Central memory CD8-positive, alpha-beta T cell (primary cell): ENCODE measurements around the gene MAP3K2.
A peak's percentile ranks its signal among the peaks of the same experiment; 100 is the strongest.

Experiments
- ATAC-seq: fragments of 150-1000 bp; cut with Tn5 transposase; replicated peaks from 2 replicates; pipeline ENCODE4 v1.10.0; 2022; ENCODE audit warnings: mild to moderate bottlenecking, moderate FRiP score, moderate number of reproducible peaks; ENCODE audit not compliant: poor library complexity, severe bottlenecking; ENCODE audit errors: extremely low read depth
- DNase-seq, 2 donors: peaks; one replicate each; pipeline ENCODE4 v3.0.0; 2021; ENCODE audit warnings: low spot score in 2 of 2
- H3K27ac Mint-ChIP-seq: one replicate; pipeline ENCODE4 v1.8.0; 2022; ENCODE audit warnings: low read depth, mild to moderate bottlenecking, moderate library complexity, mixed read lengths
- H3K27me3 Mint-ChIP-seq: one replicate; pipeline ENCODE4 v1.8.0; 2022; ENCODE audit warnings: mixed read lengths
- H3K36me3 Mint-ChIP-seq: one replicate; pipeline ENCODE4 v1.8.0; 2022; ENCODE audit warnings: mild to moderate bottlenecking, moderate library complexity, mixed read lengths; ENCODE audit not compliant: insufficient read depth
- H3K4me1 Mint-ChIP-seq: one replicate; pipeline ENCODE4 v1.8.0; 2022; ENCODE audit warnings: mixed read lengths
- H3K4me3 Mint-ChIP-seq: one replicate; pipeline ENCODE4 v1.8.0; 2022; ENCODE audit warnings: mild to moderate bottlenecking, moderate library complexity, mixed read lengths
- H3K9me3 Mint-ChIP-seq: one replicate; pipeline ENCODE4 v1.8.0; 2022; ENCODE audit warnings: mixed read lengths

MAP3K2 gene

GRCh38 chr2:127379712-127380355 lies 7.9 kb downstream of the MAP3K2 start:
- Mint-ChIP-seq H3K27me3 (no peaks in the 10 kb centered on the region), H3K36me3 (peaks cover 9% of the 10 kb centered on the region), H3K27ac (peak overlapping the region; percentile 32), H3K4me1 (peaks cover 68% of the 10 kb centered on the region), H3K4me3 (no peak overlapping the region), H3K9me3 (no peaks in the 10 kb centered on the region)
- ATAC-seq (no peak), DNase-seq (no peak)

DNA sequence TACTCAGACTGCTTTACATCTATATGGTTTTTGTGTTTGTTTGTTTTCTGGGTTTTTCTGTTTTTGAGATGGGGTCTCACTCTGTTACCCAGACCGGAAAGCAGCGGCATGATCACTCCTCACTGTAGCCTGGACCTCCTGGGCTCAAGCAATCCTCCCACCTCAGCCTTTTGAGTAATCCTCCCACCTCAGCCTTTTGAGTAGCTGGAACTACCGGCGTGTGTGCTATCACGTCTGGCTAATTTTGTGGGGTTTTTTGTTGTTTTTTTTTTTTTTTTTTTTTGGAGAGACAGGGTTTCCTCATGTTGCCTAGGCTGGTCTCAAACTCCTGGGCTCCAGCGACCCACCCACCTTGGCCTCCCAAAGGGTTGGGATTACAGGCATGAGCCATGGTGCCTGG lies 9.1 kb downstream of the MAP3K2 start:
- H3K27ac Mint-ChIP-seq = no peak overlapping the region
- no peak for DNase-seq
- peaks cover 71% of the 10 kb centered on the region for H3K4me1 Mint-ChIP-seq
- no peak for ATAC-seq
- no peaks in the 10 kb centered on the region for H3K27me3 Mint-ChIP-seq
- H3K36me3 Mint-ChIP-seq = peaks cover 16% of the 10 kb centered on the region
- no peak overlapping the region for H3K4me3 Mint-ChIP-seq
- H3K9me3 Mint-ChIP-seq = peaks cover 9% of the 10 kb centered on the region

GRCh38 chr2:127377262-127377661 lies 10.5 kb downstream of the MAP3K2 start:
- no peak overlapping the region for H3K4me3 Mint-ChIP-seq
- DNase-seq = no peak
- peaks cover 70% of the 10 kb centered on the region for H3K4me1 Mint-ChIP-seq
- H3K27me3 Mint-ChIP-seq = no peaks in the 10 kb centered on the region
- peak overlapping the region; percentile 27 for H3K27ac Mint-ChIP-seq
- H3K9me3 Mint-ChIP-seq = peaks cover 14% of the 10 kb centered on the region
- peaks cover 10% of the 10 kb centered on the region for H3K36me3 Mint-ChIP-seq
- no peak for ATAC-seq

DNA sequence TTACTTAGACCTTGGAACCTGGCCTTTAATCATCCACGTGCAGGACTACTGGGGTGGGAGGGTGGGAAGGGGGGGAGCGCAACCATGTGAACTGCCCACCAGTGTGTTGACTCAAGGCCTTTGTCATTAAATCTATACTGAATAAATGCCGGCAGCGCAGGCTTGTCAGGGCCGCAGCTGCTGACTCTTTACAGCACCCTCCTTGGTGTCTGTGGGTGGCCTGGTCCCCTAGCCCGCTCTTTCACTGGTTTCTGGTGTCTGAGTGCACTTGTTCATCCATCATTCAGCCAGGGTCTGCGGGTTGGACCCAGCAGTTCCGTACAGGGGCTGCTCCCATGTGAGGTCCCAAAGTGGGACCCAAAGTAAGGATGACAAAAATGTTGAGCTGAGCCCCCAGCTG lies 11.5 kb downstream of the MAP3K2 start:
- Mint-ChIP-seq H3K9me3 (peaks cover 14% of the 10 kb centered on the region), H3K4me3 (no peak overlapping the region), H3K36me3 (peaks cover 10% of the 10 kb centered on the region), H3K4me1 (peaks cover 76% of the 10 kb centered on the region), H3K27me3 (no peaks in the 10 kb centered on the region), H3K27ac (no peak overlapping the region)
- ATAC-seq (no peak), DNase-seq (no peak)

GRCh38 chr2:127373362-127374083 lies 14.3 kb downstream of the MAP3K2 start:
- Mint-ChIP-seq H3K4me1 (peaks cover 72% of the 10 kb centered on the region), H3K9me3 (peaks cover 14% of the 10 kb centered on the region), H3K27me3 (no peaks in the 10 kb centered on the region), H3K4me3 (no peak overlapping the region), H3K27ac (peak overlapping the region; percentile 55), H3K36me3 (peaks cover 8% of the 10 kb centered on the region)
- DNase-seq (no peak), ATAC-seq (no peak)

- H3K36me3 Mint-ChIP-seq = peaks cover 12% of the 10 kb centered on the region
- H3K27me3 Mint-ChIP-seq = no peaks in the 10 kb centered on the region
- H3K9me3 Mint-ChIP-seq = peaks cover 14% of the 10 kb centered on the region
- ATAC-seq (no peak), DNase-seq (no peak)
- no peak overlapping the region for H3K4me3 Mint-ChIP-seq
- peaks cover 70% of the 10 kb centered on the region for H3K4me1 Mint-ChIP-seq
- no peak overlapping the region for H3K27ac Mint-ChIP-seq
These were observed 16.7 kb downstream of the MAP3K2 start for GRCh38 chr2:127371037-127371436.

DNA sequence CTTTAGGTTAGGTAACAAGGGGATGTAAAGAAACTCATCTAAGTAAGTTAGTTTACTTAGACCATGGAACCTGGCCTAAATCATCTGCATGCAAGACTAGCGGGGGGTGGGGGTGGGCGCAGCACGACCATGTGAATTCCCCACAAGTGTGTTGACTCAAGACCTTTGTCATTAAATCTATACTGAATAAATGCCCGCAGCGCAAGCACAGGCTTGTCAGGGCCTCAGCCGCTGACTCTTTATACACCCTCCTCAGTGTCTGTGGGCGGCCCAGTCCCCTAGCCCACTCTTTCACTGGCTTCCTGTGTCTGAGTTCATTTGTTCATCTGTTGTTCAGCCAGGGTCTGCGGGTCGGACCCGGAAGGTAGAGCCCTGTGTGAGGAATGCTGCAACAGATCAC lies 17.8 kb downstream of the MAP3K2 start:
- Mint-ChIP-seq H3K4me1 (peaks cover 73% of the 10 kb centered on the region), H3K9me3 (peaks cover 14% of the 10 kb centered on the region), H3K27me3 (no peaks in the 10 kb centered on the region), H3K27ac (no peak overlapping the region), H3K36me3 (peaks cover 15% of the 10 kb centered on the region), H3K4me3 (no peak overlapping the region)
- DNase-seq (no peak), ATAC-seq (no peak)

DNA sequence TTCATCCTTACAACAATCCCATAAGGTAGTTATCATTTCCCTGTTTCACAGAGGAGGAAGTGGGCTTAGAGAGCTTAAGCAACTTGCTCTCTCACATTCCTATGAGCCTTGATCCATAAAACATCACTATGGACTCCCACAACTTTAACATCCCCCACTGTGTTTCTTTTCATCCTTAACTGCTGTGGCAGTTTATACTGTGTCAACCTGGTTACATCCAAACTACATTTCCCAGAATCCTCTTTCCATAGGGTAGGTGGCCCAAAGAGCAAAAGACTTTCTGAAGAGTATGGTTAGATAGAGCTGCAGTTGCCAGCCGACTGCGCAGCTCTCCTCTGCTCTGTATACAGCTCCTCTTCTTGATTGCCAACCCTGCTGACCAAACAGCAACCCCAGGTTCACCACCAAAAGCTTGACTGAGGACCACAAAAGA lies 22.5 kb downstream of the MAP3K2 start:
- ATAC-seq = peak; percentile 45
- Mint-ChIP-seq H3K4me3 (no peak overlapping the region), H3K4me1 (peaks cover 59% of the 10 kb centered on the region), H3K36me3 (peaks cover 10% of the 10 kb centered on the region), H3K27ac (peak overlapping the region; percentile 69), H3K27me3 (no peaks in the 10 kb centered on the region), H3K9me3 (no peaks in the 10 kb centered on the region)
- DNase-seq = no peak

- ATAC-seq (no peak), DNase-seq (no peak)
- peaks cover 70% of the 10 kb centered on the region for H3K4me1 Mint-ChIP-seq
- H3K4me3 Mint-ChIP-seq = no peak overlapping the region
- H3K9me3 Mint-ChIP-seq = no peaks in the 10 kb centered on the region
- H3K27me3 Mint-ChIP-seq = no peaks in the 10 kb centered on the region
- peaks cover 9% of the 10 kb centered on the region for H3K36me3 Mint-ChIP-seq
- no peak overlapping the region for H3K27ac Mint-ChIP-seq
These were observed 24.8 kb downstream of the MAP3K2 start for GRCh38 chr2:127362971-127363370.

GRCh38 chr2:127361929-127362885 lies 25.6 kb downstream of the MAP3K2 start:
- DNase-seq = no peak
- Mint-ChIP-seq H3K4me1 (peaks cover 71% of the 10 kb centered on the region), H3K9me3 (no peaks in the 10 kb centered on the region), H3K4me3 (no peak overlapping the region), H3K27me3 (no peaks in the 10 kb centered on the region), H3K36me3 (peaks cover 6% of the 10 kb centered on the region), H3K27ac (no peak overlapping the region)
- no peak for ATAC-seq

GRCh38 chr2:127360242-127360641 lies 27.5 kb downstream of the MAP3K2 start:
- Mint-ChIP-seq H3K36me3 (peaks cover 5% of the 10 kb centered on the region), H3K27me3 (no peaks in the 10 kb centered on the region), H3K4me1 (peaks cover 70% of the 10 kb centered on the region), H3K4me3 (no peak overlapping the region), H3K27ac (peak overlapping the region; percentile 74), H3K9me3 (no peaks in the 10 kb centered on the region)
- ATAC-seq (no peak), DNase-seq (no peak)

- no peak for ATAC-seq
- H3K27me3 Mint-ChIP-seq = no peaks in the 10 kb centered on the region
- H3K4me3 Mint-ChIP-seq = no peak overlapping the region
- peak overlapping the region; percentile 74 for H3K27ac Mint-ChIP-seq
- peaks cover 70% of the 10 kb centered on the region for H3K4me1 Mint-ChIP-seq
- peaks cover 2% of the 10 kb centered on the region for H3K36me3 Mint-ChIP-seq
- no peak for DNase-seq
- H3K9me3 Mint-ChIP-seq = no peaks in the 10 kb centered on the region
These were observed 28.3 kb downstream of the MAP3K2 start for GRCh38 chr2:127359520-127359919.
